NCI-H1436 (cell line): Measurements from ENCODE around the gene ACOT12.
"Not testable (repeated sequence)": the region's sequence is repeated elsewhere in the genome, so short reads cannot be mapped to it uniquely, and the experiment has no call there.

Experiments
- DNase-seq: peaks from one replicate; lab custom pipeline; 2025; lab: John Stamatoyannopoulos, UW

The ACOT12 gene

DNA sequence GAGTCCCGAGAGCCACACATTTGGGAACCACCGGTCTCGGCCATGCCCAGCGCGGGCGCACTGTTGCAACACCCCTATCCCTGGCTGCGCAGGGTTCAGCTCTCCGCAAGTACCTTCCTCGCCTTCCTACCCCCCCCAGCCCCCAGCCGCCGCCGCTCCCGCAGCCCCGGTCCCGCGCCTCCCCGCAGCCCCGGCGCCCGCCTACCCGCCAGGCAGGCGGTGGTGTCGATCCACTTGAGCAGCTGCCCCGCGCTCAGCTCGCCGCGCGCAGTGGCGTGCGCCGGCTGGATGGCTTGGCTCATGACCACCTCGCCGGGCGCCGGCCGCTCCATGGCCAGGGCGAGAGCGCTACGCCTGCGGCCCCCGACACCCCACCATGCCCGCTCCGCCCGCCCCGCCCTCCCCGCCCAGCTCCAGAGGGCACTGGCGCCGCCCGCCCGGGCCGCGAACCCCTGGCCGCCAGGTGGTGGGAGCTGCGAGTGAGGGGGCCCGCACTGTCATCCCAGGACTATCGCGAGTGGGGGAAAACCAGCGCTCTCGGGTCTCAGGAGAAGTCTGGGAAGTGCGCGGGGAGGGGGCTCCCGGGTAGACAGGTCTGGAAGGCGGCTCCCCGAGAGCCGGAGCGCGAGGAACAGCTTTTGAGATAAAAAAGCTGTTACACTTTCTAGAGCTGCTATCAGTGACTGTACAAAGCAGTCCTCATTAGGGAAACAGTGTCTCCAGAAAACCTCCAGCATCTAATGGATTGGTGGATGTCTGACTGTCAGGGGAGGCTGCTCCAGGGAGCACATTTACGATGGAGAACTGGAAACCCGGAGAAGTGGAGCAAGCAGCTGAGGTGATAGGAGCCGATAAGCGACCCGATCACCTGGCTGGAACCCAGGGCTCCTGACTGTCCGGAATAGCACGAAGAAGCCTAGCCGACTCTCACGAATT, at the start of gene ACOT12:
TSS of gene ACOT12 (minus strand) at position 352 of the 936 bp plus-strand sequence. CDS start at position 332, 20 bp downstream.
- DNase-seq = no peak

GRCh38 chr5:81435023-81435422, 41.1 kb upstream of the ACOT12 start:
- no peak for DNase-seq

GRCh38 chr5:81429985-81430384, 36.1 kb upstream of the ACOT12 start:
- no peak for DNase-seq

- DNase-seq = no peak
Observed at GRCh38 chr5:81429363-81429762, 35.4 kb upstream of the ACOT12 start.

- DNase-seq = no peak
Observed at GRCh38 chr5:81428861-81429260, 34.9 kb upstream of the ACOT12 start.

- no peak for DNase-seq
Observed at GRCh38 chr5:81428446-81428845, 34.5 kb upstream of the ACOT12 start.

- DNase-seq = no peak
Observed at GRCh38 chr5:81427566-81427965, 33.6 kb upstream of the ACOT12 start.

DNA sequence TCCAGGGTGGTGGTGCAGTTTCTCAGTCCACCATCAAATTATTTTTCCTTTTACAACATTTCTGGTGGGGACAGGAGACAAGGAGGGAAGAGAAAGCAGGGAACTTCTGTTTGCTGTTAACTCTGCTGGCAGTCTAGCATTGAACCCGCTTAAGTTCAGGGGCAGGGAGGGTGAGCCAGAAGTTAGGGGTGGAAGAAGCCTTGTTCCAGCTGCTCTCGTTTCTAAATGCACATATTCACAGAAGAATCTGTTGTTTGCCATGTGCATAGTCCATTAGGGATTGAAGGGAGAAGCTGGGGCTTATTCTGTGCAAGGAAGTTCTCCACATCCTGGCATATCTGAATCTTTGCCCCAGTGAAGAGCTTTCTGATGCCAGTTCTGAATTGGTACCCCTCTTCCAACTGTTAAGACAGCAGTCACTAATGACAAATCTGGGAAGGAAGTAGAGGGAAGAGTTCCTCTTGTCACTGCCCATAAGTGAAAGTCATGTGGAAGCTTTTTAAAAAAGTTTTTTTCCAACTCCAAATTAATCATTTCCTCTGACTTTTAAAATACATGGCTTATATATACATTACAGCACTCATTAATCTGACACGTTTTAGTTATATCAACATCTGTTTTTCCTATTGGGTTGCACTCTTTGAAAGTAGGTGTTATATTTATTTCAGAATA, 32.6 kb upstream of the ACOT12 start:
- no peak for DNase-seq

DNA sequence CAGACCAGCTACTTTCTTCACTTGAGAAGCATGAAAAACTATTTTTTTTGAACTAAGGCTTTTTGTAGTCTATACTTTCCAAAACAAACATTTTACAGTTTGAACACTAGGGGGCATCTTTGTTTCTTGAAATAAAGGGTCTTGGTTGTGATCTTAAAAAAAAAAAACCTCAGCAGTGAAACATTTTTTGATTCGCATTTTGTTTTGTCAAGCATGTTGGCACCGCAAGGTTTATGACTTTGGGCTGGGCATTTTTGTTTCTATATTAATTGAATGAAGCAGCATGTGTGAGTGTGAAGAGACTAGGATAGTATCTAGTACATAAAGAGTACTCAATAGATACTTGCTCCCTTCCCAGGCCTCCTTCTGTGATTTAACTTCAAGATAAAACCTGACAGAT, 31.6 kb upstream of the ACOT12 start:
- DNase-seq = peak; percentile 59

DNA sequence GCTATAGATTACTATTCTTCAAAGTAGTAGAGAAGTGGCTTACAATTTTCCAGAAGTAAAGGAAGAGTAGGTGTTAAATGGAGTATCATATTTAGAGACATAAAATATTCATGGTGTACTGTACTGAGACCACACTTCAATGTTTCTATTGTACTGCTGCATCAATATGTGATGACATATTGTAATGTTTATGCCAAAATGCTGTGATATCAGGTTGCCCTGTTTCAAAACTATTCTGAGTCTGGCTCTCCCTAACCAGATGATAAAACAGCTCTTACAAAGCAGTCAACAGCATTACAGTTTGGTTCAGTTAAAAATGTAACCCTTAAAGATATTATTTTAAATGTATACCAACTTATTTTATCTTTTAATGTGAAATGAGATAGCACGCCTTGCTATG, 30.8 kb upstream of the ACOT12 start:
- DNase-seq = no peak

- no peak for DNase-seq
Observed at GRCh38 chr5:81422671-81423070, 28.7 kb upstream of the ACOT12 start.

- no peak for DNase-seq
Observed at GRCh38 chr5:81420039-81420667, 26.2 kb upstream of the ACOT12 start.

DNA sequence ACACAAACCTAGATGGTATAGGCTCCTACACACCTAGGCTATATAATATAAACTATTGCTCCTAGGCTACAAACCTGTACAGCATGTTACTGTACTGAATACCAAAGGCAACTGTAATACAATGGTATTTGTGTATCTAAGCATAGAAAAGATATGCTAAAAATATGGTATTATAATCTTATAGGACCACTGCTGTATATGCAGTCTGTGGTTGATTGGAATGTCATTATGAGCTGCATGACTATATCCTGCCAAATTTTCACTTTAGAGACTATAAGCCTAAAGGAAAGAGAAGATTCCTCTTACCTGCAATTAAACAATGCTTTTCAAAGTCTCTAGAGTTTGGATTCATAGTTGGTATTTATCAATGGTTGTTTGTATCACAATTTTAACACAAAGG, 24.7 kb upstream of the ACOT12 start:
- no peak for DNase-seq

DNA sequence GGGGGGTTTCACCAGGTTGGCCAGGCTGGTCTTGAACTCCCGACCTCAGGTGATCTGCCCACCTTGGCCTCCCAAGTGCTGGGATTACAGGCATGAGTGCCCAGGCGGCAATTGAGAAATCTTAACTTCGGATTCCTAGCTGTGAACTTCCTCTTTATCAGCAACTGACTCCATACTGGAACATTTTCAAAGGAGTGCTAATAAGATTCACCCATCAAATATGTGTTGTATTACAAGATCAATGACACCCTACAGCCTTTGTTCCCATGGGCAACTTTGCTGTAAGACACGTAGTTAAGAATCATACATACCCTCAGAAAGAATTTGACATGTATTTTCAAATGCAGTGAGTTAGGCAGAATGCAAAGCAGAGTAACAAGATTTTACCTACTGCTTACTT, 23.1 kb upstream of the ACOT12 start:
- DNase-seq = no peak

DNA sequence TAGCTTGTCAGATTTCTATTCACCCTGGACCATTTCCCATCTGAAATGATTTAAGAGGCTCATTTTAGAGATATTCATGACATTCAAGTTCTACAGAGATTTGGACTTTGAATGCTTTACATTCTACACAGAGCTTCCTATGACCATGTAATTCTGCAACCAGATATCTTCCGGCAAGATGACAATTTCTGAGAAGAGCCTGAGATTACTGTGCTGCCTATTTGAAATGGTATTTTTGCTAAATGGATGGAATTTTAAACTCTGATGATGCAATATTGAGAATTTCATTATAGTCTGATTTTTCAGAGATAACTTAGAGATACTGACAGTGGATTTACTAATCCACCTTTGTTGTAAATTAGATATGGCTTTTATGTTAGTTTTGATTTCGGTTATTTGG, 16.0 kb upstream of the ACOT12 start:
- DNase-seq = no peak

GRCh38 chr5:81409361-81409760, 15.4 kb upstream of the ACOT12 start:
- DNase-seq = no peak

DNA sequence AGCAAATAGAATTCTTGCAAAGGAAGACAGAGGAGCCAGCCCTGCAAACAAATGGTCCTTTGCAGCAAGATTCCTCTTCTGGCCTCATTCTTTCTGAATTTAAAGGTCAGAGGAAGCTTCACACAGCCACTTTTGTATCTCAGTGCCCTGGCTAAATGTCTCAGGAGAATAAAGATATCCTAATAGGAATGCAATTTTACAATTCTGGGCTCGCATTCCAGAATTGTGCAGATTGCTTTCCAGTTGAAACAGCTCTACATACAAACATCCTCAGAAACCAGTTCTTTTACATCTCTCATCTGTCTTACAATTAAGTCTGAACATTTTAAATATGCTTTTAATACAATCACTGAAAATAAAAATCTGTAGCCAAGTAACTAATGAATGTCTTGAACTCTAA, 14.6 kb upstream of the ACOT12 start:
- DNase-seq = no peak

DNA sequence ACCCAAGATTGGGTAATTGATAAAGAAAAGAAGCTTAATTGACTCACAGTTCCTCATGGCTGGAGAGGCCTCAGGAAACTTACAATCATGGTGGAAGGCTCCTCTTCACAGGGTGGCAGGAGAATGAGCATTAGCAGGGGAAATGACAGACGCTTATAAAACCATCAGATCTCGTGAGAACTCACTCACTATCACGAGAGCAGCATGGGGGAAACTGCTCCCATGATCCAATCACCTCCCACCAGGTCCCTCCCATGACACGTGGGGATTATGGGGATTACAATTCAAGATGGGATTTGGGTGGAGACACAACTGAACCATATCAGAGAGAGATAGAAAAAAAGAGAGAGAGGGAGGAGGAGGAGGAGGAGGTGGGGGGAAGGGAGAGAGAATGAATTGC, 13.9 kb upstream of the ACOT12 start:
- not testable (repeated sequence) for DNase-seq

DNA sequence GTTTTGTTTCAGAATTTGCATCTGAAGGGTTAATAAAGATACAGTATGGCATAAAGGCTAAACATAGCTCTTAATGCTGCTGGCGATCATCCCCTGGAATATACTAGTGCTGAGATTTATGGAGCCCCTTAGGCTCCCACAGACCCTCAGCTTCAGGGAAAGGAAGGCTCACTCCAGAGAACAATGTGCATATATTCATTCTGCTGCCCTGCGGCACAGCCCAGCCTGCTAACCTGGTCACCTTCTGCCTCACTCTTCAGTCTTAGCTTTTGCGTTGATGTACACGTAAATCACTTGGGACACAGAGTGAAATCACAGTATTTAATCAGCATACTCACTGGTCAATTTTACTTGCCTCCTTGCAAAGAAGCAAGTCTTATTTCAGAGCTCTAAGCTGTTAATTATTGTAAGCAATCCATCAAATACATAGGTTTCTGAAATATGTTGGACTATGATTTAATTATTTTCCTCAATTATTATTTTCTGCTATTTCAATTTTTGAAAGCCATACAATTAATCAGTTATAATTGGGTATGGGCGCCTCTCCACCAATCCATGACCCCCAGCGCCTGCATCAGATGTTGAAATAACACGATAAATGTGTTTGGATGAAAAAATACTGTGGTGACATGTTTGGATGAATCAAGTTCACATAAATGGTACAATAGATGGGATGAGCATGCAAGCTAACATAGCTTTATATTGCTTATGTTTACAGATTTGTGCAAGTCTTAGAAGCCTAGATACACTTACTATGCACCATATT, 11.4 kb upstream of the ACOT12 start:
- DNase-seq = no peak

- DNase-seq = no peak
Observed at GRCh38 chr5:81402192-81402930, 8.4 kb upstream of the ACOT12 start.

DNA sequence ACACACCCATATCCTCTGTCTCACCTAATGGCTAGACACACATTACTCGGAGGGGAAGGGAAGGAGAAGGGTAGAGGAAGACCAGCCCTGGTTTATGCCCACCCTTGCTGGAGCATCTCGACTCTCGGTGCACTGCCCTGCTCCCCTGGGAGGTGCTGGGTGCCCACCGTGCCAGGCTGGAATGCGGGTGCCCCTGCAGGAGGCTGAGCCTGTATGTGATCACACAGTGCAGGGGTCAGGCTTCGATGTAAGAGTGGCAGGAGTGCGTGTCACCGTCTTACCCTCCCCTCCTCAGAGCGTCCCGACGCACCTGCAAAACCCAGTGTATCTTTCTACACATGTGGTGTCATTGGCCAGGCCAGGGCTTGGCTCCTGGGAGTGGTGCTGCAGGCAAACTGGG, 7.3 kb upstream of the ACOT12 start:
- no peak for DNase-seq
